ENCODE data around the gene CGRRF1.

DNA sequence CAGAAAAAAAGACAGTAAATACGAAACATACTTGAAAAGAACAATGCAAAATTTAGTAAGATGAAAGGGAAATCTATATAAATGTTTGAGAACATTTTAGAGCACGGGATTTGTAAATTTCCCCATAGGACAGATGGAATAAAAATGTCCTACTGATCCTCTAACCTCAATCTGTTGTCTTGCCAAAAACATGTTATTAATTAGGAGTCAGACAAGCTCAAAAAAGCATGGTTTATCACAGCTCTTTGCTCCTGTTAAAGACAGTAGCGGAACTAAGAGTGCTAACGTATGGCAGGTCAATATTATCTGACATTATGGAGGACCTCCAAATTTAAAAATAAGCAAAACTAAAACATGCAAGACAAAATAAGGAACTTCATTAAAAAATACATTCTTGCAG, 33.8 kb upstream of the CGRRF1 start:
- TF ChIP-seq, protein P1, sequence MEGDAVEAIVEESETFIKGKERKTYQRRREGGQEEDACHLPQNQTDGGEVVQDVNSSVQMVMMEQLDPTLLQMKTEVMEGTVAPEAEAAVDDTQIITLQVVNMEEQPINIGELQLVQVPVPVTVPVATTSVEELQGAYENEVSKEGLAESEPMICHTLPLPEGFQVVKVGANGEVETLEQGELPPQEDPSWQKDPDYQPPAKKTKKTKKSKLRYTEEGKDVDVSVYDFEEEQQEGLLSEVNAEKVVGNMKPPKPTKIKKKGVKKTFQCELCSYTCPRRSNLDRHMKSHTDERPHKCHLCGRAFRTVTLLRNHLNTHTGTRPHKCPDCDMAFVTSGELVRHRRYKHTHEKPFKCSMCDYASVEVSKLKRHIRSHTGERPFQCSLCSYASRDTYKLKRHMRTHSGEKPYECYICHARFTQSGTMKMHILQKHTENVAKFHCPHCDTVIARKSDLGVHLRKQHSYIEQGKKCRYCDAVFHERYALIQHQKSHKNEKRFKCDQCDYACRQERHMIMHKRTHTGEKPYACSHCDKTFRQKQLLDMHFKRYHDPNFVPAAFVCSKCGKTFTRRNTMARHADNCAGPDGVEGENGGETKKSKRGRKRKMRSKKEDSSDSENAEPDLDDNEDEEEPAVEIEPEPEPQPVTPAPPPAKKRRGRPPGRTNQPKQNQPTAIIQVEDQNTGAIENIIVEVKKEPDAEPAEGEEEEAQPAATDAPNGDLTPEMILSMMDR (IDR thresholded peaks at IDR 0.05), result no peak
- TF ChIP-seq POLR2A (IDR thresholded peaks at IDR 0.05), result no peak
